Common myeloid progenitor, CD34-positive (primary cell): ENCODE data around the gene ECE2.
A peak's percentile ranks its signal among the peaks of the same experiment; 100 is the strongest.

ENCODE experiments used
- CTCF ChIA-PET: fragments of 350-600 bp; sonication (Branson Sonifier 250); formaldehyde crosslinking; loops from one replicate; lab custom pipeline; 2021; ENCODE audit warnings: antibody characterized with exemption; lab: Charles Lee
- POLR2A ChIA-PET: fragments of 350-600 bp; sonication (Branson Sonifier 250); formaldehyde crosslinking; loops from one replicate; lab custom pipeline; 2021; ENCODE audit warnings: antibody characterized with exemption; lab: Charles Lee
- DNase-seq, 3 donors: peaks; one replicate each; pipeline versions ENCODE4 v3.0.0 to v3.0.0-alpha.2; 2013
- H3K27ac ChIP-seq, 2 experiments: 1 replicate in 1 of 2; 2 replicates in 1 of 2; pipeline ENCODE4 v1.7.0; 2013; ENCODE audit warnings: inconsistent platforms in 2 of 2, low read length in 2 of 2, mild to moderate bottlenecking in 2 of 2, low read depth in 1 of 2, moderate library complexity in 1 of 2; ENCODE audit not compliant: severe bottlenecking in 2 of 2, insufficient read depth in 1 of 2, poor library complexity in 1 of 2
- H3K27me3 ChIP-seq, 5 experiments: replicated peaks in 2 of 5; 1 replicate in 3 of 5; 2 replicates in 2 of 5; pipeline versions ENCODE4 v1.6.1 to v1.7.0; 2013; ENCODE audit warnings: low read length in 4 of 5, mild to moderate bottlenecking in 2 of 5, moderate library complexity in 2 of 5, inconsistent platforms in 1 of 5; ENCODE audit not compliant: insufficient read depth in 5 of 5, control insufficient read depth in 4 of 5
- H3K36me3 ChIP-seq, 4 experiments: 1 replicate in 2 of 4; 2 replicates in 2 of 4; pipeline versions ENCODE4 v1.6.1 to v1.7.0; 2013; ENCODE audit warnings: low read length in 3 of 4, control low read depth in 1 of 4, mild to moderate bottlenecking in 1 of 4; ENCODE audit not compliant: control insufficient read depth in 4 of 4, insufficient read depth in 4 of 4
- H3K4me1 ChIP-seq, 4 experiments: 1 replicate in 3 of 4; 2 replicates in 1 of 4; pipeline versions ENCODE4 v1.6.1 to v1.7.1; 2013; ENCODE audit warnings: low read length in 3 of 4, mild to moderate bottlenecking in 3 of 4, control low read depth in 1 of 4, inconsistent platforms in 1 of 4, moderate library complexity in 1 of 4; ENCODE audit not compliant: control insufficient read depth in 4 of 4, insufficient read depth in 4 of 4; ENCODE audit errors: control extremely low read depth in 1 of 4
- H3K4me3 ChIP-seq, 7 experiments: 1 replicate in 4 of 7; 2 replicates in 3 of 7; pipeline versions ENCODE4 v1.5.1 to v1.7.0; 2013; ENCODE audit warnings: mild to moderate bottlenecking in 7 of 7, low read length in 6 of 7, moderate library complexity in 6 of 7, inconsistent platforms in 2 of 7, low read depth in 2 of 7, control low read depth in 1 of 7; ENCODE audit not compliant: insufficient read depth in 4 of 7, control insufficient read depth in 1 of 7; ENCODE audit errors: extremely low read depth in 1 of 7
- H3K9me3 ChIP-seq, 5 experiments: 1 replicate in 4 of 5; 2 replicates in 1 of 5; pipeline versions ENCODE4 v1.6.1 to v1.7.1; 2013; ENCODE audit warnings: low read length in 4 of 5, mild to moderate bottlenecking in 2 of 5, inconsistent platforms in 1 of 5, low read depth in 1 of 5, moderate library complexity in 1 of 5; ENCODE audit not compliant: control insufficient read depth in 4 of 5, insufficient read depth in 2 of 5; ENCODE audit errors: control extremely low read depth in 1 of 5
- WGBS: methylation state at CpG from one replicate; pipeline ENCODE4 v1.1.5; 2013; ENCODE audit not compliant: insufficient coverage; 5-methylcytosine and 5-hydroxymethylcytosine counted together

ECE2 gene

DNA sequence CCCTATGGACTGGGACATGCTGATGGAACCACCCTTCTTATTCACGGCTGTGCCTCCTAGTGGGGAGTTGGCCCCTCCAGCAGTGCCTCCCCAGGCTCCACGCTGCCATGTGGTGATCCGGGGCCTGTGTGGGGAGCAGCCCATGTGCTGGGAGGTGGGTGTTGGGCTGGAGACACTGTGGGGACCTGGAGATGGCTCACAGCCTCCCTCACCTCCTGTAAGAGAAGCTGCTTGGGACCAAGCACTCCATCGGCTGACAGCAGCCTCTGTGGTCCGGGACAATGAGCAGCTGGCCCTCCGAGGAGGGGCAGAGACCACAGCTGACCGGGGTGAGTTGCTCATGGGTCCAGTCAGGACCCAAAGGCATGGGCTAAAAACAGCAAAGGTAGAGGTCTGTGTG is 36.1 kb upstream of the ECE2 start:
- peaks cover 0 to 6% (median 3%) of the 10 kb centered on the region in 4 experiments for H3K4me1 ChIP-seq
- H3K27me3 ChIP-seq: no peaks in the 10 kb centered on the region
- WGBS: 100% methylated on average over 2 of the region's 7 CpGs
- H3K36me3 ChIP-seq: peaks cover 0 to 33% (median 24%) of the 10 kb centered on the region in 4 experiments
- ChIA-PET CTCF (interaction anchor here (0.6 to 5.6 kb wide), 5 partner anchors 12 to 145 kb away, joined by 3 to 79 read pairs (median 5); partner anchors contain the start of gene VWA5B2), POLR2A (interaction anchor here (0.8 to 1.7 kb wide), 3 partner anchors 10 to 22 kb away, joined by 3 to 4 read pairs (median 4); partner anchors contain the start of genes CAMK2N2 and VWA5B2)
- no peak overlapping the region for H3K4me3 ChIP-seq
- no peaks in the 10 kb centered on the region for H3K9me3 ChIP-seq
- DNase-seq: no peak
- no peak overlapping the region for H3K27ac ChIP-seq

GRCh38 chr3:184240384-184241140 is 35.3 kb upstream of the ECE2 start:
- ChIA-PET POLR2A (interaction anchor here (0.8 to 1.7 kb wide), 3 partner anchors 11 to 21 kb away, joined by 3 to 4 read pairs (median 4); partner anchors contain the start of genes CAMK2N2 and VWA5B2), CTCF (interaction anchor here (0.6 to 5.6 kb wide), 11 partner anchors 9 to 381 kb away, joined by 3 to 79 read pairs (median 4); partner anchors contain the start of genes EEF1AKMT4 and VWA5B2)
- Histone ChIP-seq H3K9me3 (no peaks in the 10 kb centered on the region), H3K36me3 (peaks cover 0 to 41% (median 30%) of the 10 kb centered on the region in 4 experiments), H3K4me1 (peaks cover 0 to 6% (median 3%) of the 10 kb centered on the region in 4 experiments), H3K27ac (no peak overlapping the region), H3K27me3 (no peaks in the 10 kb centered on the region), H3K4me3 (no peak overlapping the region)
- DNase-seq: peak in 2 of 3 donors; percentile 56 to 62
- 88% methylated on average over 4 of the region's 4 CpGs for WGBS

- no peak for DNase-seq
- CTCF ChIA-PET: interaction anchor here (1.0 to 5.6 kb wide), 9 partner anchors 9 to 381 kb away, joined by 3 to 79 read pairs (median 4); partner anchors contain the start of genes EEF1AKMT4 and VWA5B2
- Histone ChIP-seq H3K4me3 (no peak overlapping the region), H3K27me3 (no peaks in the 10 kb centered on the region), H3K4me1 (peaks cover 0 to 6% (median 3%) of the 10 kb centered on the region in 4 experiments), H3K36me3 (peaks cover 0 to 43% (median 34%) of the 10 kb centered on the region in 4 experiments), H3K27ac (no peak overlapping the region), H3K9me3 (no peaks in the 10 kb centered on the region)
- WGBS: 82% methylated on average over 17 of the region's 17 CpGs
- POLR2A ChIA-PET: interaction anchor here (0.9 kb wide), 1 partner anchor 106 kb away, joined by 3 read pairs; the partner anchor contains the start of gene EIF2B5
Observed at GRCh38 chr3:184241141-184241446, 34.7 kb upstream of the ECE2 start.

DNA sequence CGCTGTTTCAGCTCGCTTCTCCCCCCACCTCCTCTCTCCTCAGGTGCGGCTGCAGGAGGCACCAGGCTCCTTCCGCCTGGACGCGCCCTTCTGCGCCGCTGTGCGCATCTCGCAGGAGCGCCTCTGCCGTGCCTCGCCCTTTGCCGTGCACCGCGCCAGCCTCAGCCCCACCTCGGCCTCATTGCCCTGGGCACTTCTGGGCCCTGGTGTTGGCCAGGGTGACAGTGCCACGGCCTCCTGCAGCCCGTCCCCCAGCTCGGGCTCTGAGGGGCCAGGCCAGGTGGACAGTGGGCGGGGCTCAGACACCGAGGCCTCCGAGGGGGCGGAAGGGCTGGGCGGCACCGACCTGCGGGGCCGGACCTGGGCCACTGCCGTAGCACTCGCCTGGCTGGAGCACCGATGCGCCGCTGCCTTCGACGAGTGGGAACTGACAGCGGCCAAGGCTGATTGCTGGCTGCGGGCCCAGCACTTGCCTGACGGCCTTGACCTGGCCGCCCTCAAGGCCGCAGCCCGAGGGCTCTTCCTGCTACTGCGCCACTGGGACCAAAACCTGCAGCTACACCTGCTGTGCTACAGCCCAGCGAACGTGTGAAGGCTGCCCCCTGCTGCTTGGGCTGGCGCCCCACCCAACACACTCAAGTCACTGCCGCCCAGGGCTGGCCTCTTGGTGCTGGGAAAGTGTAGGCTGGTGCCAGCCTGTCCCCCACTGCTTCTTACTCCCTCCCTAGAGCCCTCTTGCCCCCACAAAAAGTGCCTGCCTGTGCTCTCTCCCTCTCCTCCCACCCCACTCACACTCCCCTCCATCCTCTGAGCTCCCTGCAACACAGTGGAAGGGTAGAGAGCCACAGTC is 34.1 kb upstream of the ECE2 start:
- POLR2A ChIA-PET: interaction anchor here (0.9 kb wide), 1 partner anchor 107 kb away, joined by 3 read pairs; the partner anchor contains the start of gene EIF2B5
- peaks cover 0 to 5% (median 2%) of the 10 kb centered on the region in 4 experiments for H3K4me1 ChIP-seq

DNA sequence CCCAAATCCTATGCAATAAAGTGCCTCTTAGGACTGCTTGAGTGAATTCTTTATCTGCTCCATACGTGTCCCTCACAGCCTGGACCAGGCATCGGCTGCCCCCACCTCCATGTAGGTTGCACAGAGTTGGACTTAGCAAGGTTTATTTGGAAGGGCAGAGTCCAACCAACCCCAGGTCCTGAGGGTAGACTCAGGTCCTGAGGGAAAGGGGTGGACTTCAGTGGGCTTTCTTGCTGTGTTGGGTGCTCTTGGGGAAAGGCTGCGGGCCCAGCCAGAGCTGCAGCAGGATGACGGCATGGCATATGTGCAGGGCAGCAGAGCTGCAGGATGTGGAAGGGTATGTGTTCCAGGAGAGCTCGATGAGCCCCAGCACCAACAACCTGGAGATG is 33.5 kb upstream of the ECE2 start:
- ChIA-PET CTCF (interaction anchor here (1.3 to 5.6 kb wide), 4 partner anchors 8 to 97 kb away, joined by 3 to 79 read pairs (median 4); partner anchors contain the start of genes EEF1AKMT4 and VWA5B2), POLR2A (no interaction called here)
- Histone ChIP-seq H3K4me1 (peaks cover 0 to 5% (median under 1%) of the 10 kb centered on the region in 4 experiments), H3K4me3 (no peak overlapping the region), H3K27ac (no peak overlapping the region), H3K27me3 (no peaks in the 10 kb centered on the region), H3K36me3 (peaks cover 0 to 47% (median 34%) of the 10 kb centered on the region in 4 experiments), H3K9me3 (no peaks in the 10 kb centered on the region)
- no peak for DNase-seq
- 100% methylated on average over 4 of the region's 5 CpGs for WGBS

More for the DNA sequence above, 34.1 kb upstream of the ECE2 start:
- Histone ChIP-seq H3K27me3 (no peaks in the 10 kb centered on the region), H3K9me3 (no peaks in the 10 kb centered on the region), H3K27ac (no peak overlapping the region), H3K4me3 (no peak overlapping the region), H3K36me3 (peaks cover 0 to 47% (median 34%) of the 10 kb centered on the region in 4 experiments)
- 81% methylated on average over 38 of the region's 46 CpGs for WGBS
- peak in 2 of 3 donors; percentile 37 to 62 for DNase-seq
- CTCF ChIA-PET: interaction anchor here (1.0 to 5.6 kb wide), 9 partner anchors 8 to 382 kb away, joined by 3 to 79 read pairs (median 3); partner anchors contain the start of genes EEF1AKMT4 and VWA5B2

DNA sequence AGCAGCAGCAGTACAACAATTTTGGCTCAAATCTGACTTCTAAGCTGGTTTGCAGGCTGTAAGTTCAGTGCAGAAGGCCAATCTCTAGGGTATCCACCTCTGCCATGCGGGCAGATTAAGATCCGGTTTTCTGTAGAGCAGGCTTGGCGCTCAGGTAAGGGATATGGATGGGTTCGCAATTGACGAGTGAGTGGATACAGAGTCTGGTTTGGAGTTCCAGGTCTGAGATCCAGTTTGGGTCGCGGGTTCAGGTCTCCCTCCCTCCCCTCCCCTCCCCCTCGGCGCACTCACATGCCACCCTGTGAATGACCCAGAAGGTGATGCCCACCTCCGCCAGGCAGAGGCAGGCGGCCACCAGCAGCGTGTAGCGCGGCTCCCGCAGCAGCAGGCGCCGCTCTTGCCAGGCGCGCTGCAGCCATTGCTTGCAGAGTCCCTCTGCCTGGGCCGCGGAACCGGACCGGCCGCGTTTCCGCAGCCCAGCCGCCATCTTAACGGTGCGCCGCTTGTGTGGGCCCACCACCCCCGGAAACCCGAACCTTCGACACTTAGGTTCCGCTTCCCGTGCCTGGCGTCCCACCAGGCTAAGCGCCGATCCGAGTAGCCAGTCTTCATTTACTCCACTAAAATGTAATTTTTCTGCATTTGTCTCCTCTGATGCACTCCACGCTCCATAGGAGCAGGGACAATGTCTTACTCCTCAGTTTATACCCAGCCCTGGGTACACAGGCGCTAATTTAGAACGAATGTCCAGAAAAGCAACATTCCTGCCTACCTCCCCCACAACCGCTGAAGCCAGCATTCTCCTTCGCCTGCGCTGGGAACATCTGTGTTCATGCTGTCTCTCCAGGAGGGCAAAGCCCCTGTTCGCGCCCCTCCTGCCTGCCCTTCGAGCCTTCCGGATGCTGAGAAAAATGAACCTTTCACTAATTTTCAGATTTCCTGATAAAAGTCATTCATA is 27.1 kb upstream of the ECE2 start, which contains the start of gene ALG3:
Gene ALG3 (minus strand): TSS at position 509 of the 958 bp plus-strand sequence. CDS start 22 bp downstream, at position 487.
- CTCF ChIA-PET: interaction anchor here (1.1 to 10.4 kb wide), 4 partner anchors 12 to 104 kb away, joined by 3 to 70 read pairs (median 12); partner anchors contain the start of gene VWA5B2
- 0% methylated on average over 40 of the region's 49 CpGs for WGBS
- peak; percentile 91 to 95 (median 94) for DNase-seq
- peaks cover 5 to 23% (median 17%) of the 10 kb centered on the region in 4 experiments for H3K4me1 ChIP-seq
- H3K27me3 ChIP-seq: no peaks in the 10 kb centered on the region
- H3K27ac ChIP-seq: peak within 1 kb of the TSS; percentile 56 to 92
- peak within 1 kb of the TSS; percentile 76 to 100 (median 89) for H3K4me3 ChIP-seq
- POLR2A ChIA-PET: no interaction called here
- no peaks in the 10 kb centered on the region for H3K9me3 ChIP-seq
- H3K36me3 ChIP-seq: peaks cover 0 to 27% (median 15%) of the 10 kb centered on the region in 4 experiments
